Adrenal gland (tissue), 5 donors: Measurements from ENCODE around the gene KRTCAP2.

ENCODE experiments used
- CTCF ChIP-seq, 6 experiments: fragments of 450-650 bp in 4 of 6; fragments of 200-600 bp in 2 of 6; sonication (generic) in 1 of 6; IDR thresholded peaks; 1 replicate in 5 of 6; 2 replicates in 1 of 6; pipeline versions ENCODE4 v1.5.1 to v1.8.0; 2016 to 2021; ENCODE audit warnings: antibody characterized with exemption in 6 of 6, mild to moderate bottlenecking in 2 of 6, moderate library complexity in 1 of 6
- POLR2A ChIP-seq, 2 donors: fragments of 450-650 bp; IDR thresholded peaks; one replicate each; pipeline ENCODE4 v1.6.1; 2017; ENCODE audit warnings: antibody characterized with exemption in 2 of 2, mild to moderate bottlenecking in 2 of 2, moderate library complexity in 1 of 2
- donor health status: DM: no; HTN: no; CAD: no.

DNA sequence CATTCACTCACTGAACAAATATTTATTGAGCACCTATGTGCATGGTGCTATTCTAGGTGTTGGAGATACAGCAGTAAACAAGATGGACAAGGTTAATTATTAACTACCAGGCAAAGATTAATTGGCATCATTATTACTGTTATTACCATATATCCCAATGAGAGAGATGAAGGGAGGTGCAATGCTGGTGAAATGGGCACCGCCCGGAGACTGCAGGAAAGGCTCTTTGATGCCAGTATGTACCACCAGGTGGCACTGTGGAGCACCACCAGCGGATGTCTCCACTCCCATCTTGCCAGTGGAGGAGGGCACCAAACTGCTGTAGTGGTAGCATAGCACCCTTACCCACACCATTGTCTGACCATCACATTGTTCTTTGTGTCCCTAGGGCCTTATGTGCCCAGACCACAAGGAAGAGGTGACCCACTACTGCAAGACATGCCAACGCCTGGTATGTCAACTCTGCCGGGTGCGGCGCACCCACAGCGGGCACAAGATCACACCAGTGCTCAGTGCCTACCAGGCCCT, 3.5 kb upstream of the KRTCAP2 start:
- peak; percentile 83 to 98 (median 88) for TF ChIP-seq CTCF (IDR thresholded peaks at IDR 0.05)
- TF ChIP-seq POLR2A (IDR thresholded peaks at IDR 0.05) = no peak
